ENCODE results near the gene OTOG.

GRCh38 chr11:17595526-17596309 lies 48.7 kb downstream of the OTOG start:
- no peak for TF ChIP-seq CTCF (IDR thresholded peaks at IDR 0.05; ENCODE audit: low read depth, low read length, poor library complexity, severe bottlenecking)
- TF ChIP-seq EZH2phosphoT487 (IDR thresholded peaks at IDR 0.05; ENCODE audit: borderline replicate concordance, low read length) = no peak

All from DOHH2 (cell line).